Cardiac muscle cell (in vitro differentiated cells and primary cell): ENCODE data around the gene NPY. TPM values are rescaled to one million over a fixed set of nuclear protein-coding genes. Genes with fewer than 3 reads are reported as not detected.

Source experiments
- DNase-seq, 2 donors: peaks; one replicate each; pipeline versions ENCODE4 v3.0.0 to v3.0.0-alpha.2; 2010 to 2017; ENCODE audit warnings: low read depth in 1 of 2, low spot score in 1 of 2
- H3K27ac ChIP-seq: fragments of 200-600 bp; sonication (generic); 2 replicates; pipeline ENCODE4 v1.5.1; 2016
- H3K27me3 ChIP-seq: fragments of 200-600 bp; sonication (generic); 2 replicates; pipeline ENCODE4 v1.6.0; 2016; ENCODE audit warnings: control low read depth
- H3K36me3 ChIP-seq: fragments of 200-600 bp; sonication (generic); 2 replicates; pipeline ENCODE4 v1.5.1; 2016; ENCODE audit warnings: control low read depth
- H3K4me1 ChIP-seq: fragments of 200-600 bp; sonication (generic); 2 replicates; pipeline ENCODE4 v1.8.1; 2017; ENCODE audit warnings: low read depth, mild to moderate bottlenecking, mixed run types
- H3K4me3 ChIP-seq: fragments of 200-600 bp; sonication (generic); 2 replicates; pipeline ENCODE4 v1.5.1; 2016; ENCODE audit warnings: mild to moderate bottlenecking
- H3K9me3 ChIP-seq: fragments of 200-600 bp; sonication (generic); 2 replicates; pipeline ENCODE4 v1.5.1; 2017; ENCODE audit warnings: low read depth, mild to moderate bottlenecking, control low read depth
- CTCF ChIP-seq: IDR thresholded peaks from 2 replicates; pipeline ENCODE4 v1.5.1; 2012; ENCODE audit warnings: low read depth, mild to moderate bottlenecking, low read length
- polyA plus RNA-seq: library from polyadenylated mRNA; unstranded; fragments of >200 nt; fragmentation: Nextera tagmentation; extraction: Ambion mirVana; gene quantifications from 2 replicates; pipeline ENCODE4 v1.2.1, GENCODE V29; 2016
- total RNA-seq: library from RNA; depleted of rRNA; stranded (reverse); fragments of >200 nt; gene quantifications from 2 replicates; pipeline ENCODE4 v1.2.3, GENCODE V29; 2016

The NPY gene
- total and polyA plus RNA-seq, 2 experiments from 2014 or later: 3.5 to 5.1 TPM

- H3K9me3 ChIP-seq: no peaks in the 10 kb centered on the region
- no peak for DNase-seq
- no peak overlapping the region for H3K27ac ChIP-seq
- no peaks in the 10 kb centered on the region for H3K36me3 ChIP-seq
- no peak for TF ChIP-seq CTCF
- H3K4me3 ChIP-seq: no peak overlapping the region
- no peaks in the 10 kb centered on the region for H3K4me1 ChIP-seq
- H3K27me3 ChIP-seq: no peaks in the 10 kb centered on the region
Measured at GRCh38 chr7:24298696-24299095, 14.7 kb downstream of the NPY start.

- no peaks in the 10 kb centered on the region for H3K27me3 ChIP-seq
- TF ChIP-seq CTCF: no peak
- no peaks in the 10 kb centered on the region for H3K4me1 ChIP-seq
- DNase-seq: no peak
- no peaks in the 10 kb centered on the region for H3K36me3 ChIP-seq
- H3K27ac ChIP-seq: no peak overlapping the region
- no peaks in the 10 kb centered on the region for H3K9me3 ChIP-seq
- H3K4me3 ChIP-seq: no peak overlapping the region
Measured at GRCh38 chr7:24299192-24299591, 15.2 kb downstream of the NPY start.

DNA sequence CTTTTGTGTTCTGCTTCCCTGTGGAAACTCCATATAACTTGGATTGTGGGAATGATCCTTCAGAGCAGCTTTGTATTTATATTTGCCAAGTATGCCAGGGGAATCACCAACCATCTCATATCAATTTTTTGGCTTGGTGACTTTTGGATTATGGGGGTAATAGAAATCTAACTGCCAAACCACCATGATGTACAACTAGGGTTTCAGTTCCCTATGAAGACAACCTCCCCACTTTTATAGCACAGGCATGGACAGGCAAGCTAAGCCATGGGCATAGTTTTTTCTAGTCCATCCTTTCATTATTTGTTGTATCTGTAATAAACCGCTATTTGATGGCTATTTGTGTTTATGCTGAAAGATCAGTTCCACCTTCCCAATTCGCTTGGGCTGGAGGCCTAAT lies 17.7 kb downstream of the NPY start:
- H3K4me1 ChIP-seq: no peaks in the 10 kb centered on the region
- no peaks in the 10 kb centered on the region for H3K27me3 ChIP-seq
- DNase-seq: no peak
- no peak overlapping the region for H3K27ac ChIP-seq
- H3K9me3 ChIP-seq: no peaks in the 10 kb centered on the region
- no peak overlapping the region for H3K4me3 ChIP-seq
- no peak for TF ChIP-seq CTCF
- no peaks in the 10 kb centered on the region for H3K36me3 ChIP-seq

- no peaks in the 10 kb centered on the region for H3K36me3 ChIP-seq
- TF ChIP-seq CTCF: no peak
Measured at GRCh38 chr7:24304494-24305095, 20.6 kb downstream of the NPY start.

GRCh38 chr7:24307326-24307725 lies 23.3 kb downstream of the NPY start:
- DNase-seq: no peak
- no peak for TF ChIP-seq CTCF
- Histone ChIP-seq H3K27me3 (no peaks in the 10 kb centered on the region), H3K4me3 (no peak overlapping the region), H3K27ac (no peak overlapping the region), H3K4me1 (no peaks in the 10 kb centered on the region), H3K36me3 (no peaks in the 10 kb centered on the region), H3K9me3 (no peaks in the 10 kb centered on the region)

More at GRCh38 chr7:24304494-24305095, 20.6 kb downstream of the NPY start:
- H3K9me3 ChIP-seq: no peaks in the 10 kb centered on the region
- no peaks in the 10 kb centered on the region for H3K4me1 ChIP-seq
- H3K4me3 ChIP-seq: no peak overlapping the region
- no peaks in the 10 kb centered on the region for H3K27me3 ChIP-seq
- DNase-seq: no peak
- H3K27ac ChIP-seq: no peak overlapping the region
